K562 (cell line): ENCODE data around the gene MYLK4. TPM values are rescaled to one million over a fixed set of nuclear protein-coding genes. Genes with fewer than 3 reads are reported as not detected.

ENCODE experiments used
- CEBPZ ChIP-seq: fragments of 150-350 bp; IDR thresholded peaks from 2 replicates; pipeline ENCODE4 v1.6.1; 2014; ENCODE audit warnings: low read depth, mild to moderate bottlenecking, low read length, borderline replicate concordance
- CTCF ChIP-seq, 3 experiments: IDR thresholded peaks in 2 of 3; conservative IDR thresholded peaks in 1 of 3; 2 replicates each; pipeline ENCODE4 v1.5.1; 2011 to 2012; ENCODE audit warnings: low read length in 3 of 3, mild to moderate bottlenecking in 3 of 3, control low read depth in 2 of 3, improper control_type of control experiment in 1 of 3, inconsistent platforms in 1 of 3, low read depth in 1 of 3, mixed read lengths in 1 of 3, moderate library complexity in 1 of 3; ENCODE audit not compliant: insufficient read depth in 2 of 3
- GATA2 ChIP-seq: sonication (generic); formaldehyde crosslinking; IDR thresholded peaks from 2 replicates; pipeline ENCODE4 v1.4.0; 2020; ENCODE audit warnings: mild to moderate bottlenecking, missing genetic modification reagents
- GTF2F1 ChIP-seq: IDR thresholded peaks from 2 replicates; pipeline ENCODE4 v1.6.1; 2011; ENCODE audit warnings: low read depth, low read length, improper control_type of control experiment
- KAT7 ChIP-seq: sonication (generic); formaldehyde crosslinking; IDR thresholded peaks from 2 replicates; pipeline ENCODE4 v1.8.0; 2022; ENCODE audit warnings: missing genetic modification reagents, mild to moderate bottlenecking, borderline replicate concordance
- MAZ ChIP-seq, 2 experiments: fragments of 450-650 bp in 1 of 2; sonication (generic) in 1 of 2; formaldehyde crosslinking; IDR thresholded peaks in 1 of 2; conservative IDR thresholded peaks in 1 of 2; 2 replicates each; pipeline versions ENCODE4 v1.4.0 to v1.5.0; 2020; ENCODE audit warnings: mild to moderate bottlenecking in 1 of 2, missing genetic modification reagents in 1 of 2
- NONO ChIP-seq, 2 experiments: fragments of 200-400 bp in 1 of 2; fragments of 450-650 bp in 1 of 2; formaldehyde crosslinking in 1 of 2; IDR thresholded peaks; 2 replicates each; pipeline ENCODE4 v1.6.1; 2017; ENCODE audit warnings: low read depth in 2 of 2, mild to moderate bottlenecking in 2 of 2, moderate library complexity in 2 of 2, low read length in 1 of 2
- NR4A1 ChIP-seq, 2 experiments: fragments of 250-450 bp in 1 of 2; fragments of 450-650 bp in 1 of 2; sonication (Bioruptor Pico) in 1 of 2; IDR thresholded peaks; 2 replicates each; pipeline versions ENCODE4 v1.4.0 to v1.6.1; 2016 to 2020; ENCODE audit warnings: mild to moderate bottlenecking in 2 of 2, missing compliant biosample characterization in 1 of 2, missing genetic modification characterization in 1 of 2, moderate library complexity in 1 of 2
- RB1 ChIP-seq: fragments of 450-650 bp; IDR thresholded peaks from 2 replicates; pipeline ENCODE4 v1.6.1; 2017; ENCODE audit warnings: low read depth, mild to moderate bottlenecking
- TEAD2 ChIP-seq: fragments of 450-650 bp; IDR thresholded peaks from 2 replicates; pipeline ENCODE4 v1.6.1; 2016; ENCODE audit warnings: missing genetic modification characterization, control low read depth, missing compliant biosample characterization
- XRCC5 ChIP-seq: fragments of 200-400 bp; formaldehyde crosslinking; IDR thresholded peaks from 2 replicates; pipeline ENCODE4 v1.6.1; 2017; ENCODE audit warnings: low read depth, mild to moderate bottlenecking, low read length
- ZNF449 ChIP-seq: fragments of 250-450 bp; sonication (Bioruptor Pico); IDR thresholded peaks from 2 replicates; pipeline ENCODE4 v1.8.0; 2022; ENCODE audit warnings: moderate library complexity, mild to moderate bottlenecking, inconsistent platforms
- ZNF512 ChIP-seq: IDR thresholded peaks from 2 replicates; pipeline ENCODE4 v1.6.1; 2016; ENCODE audit warnings: missing genetic modification characterization, missing compliant biosample characterization
- ZNF584 ChIP-seq: fragments of 200-800 bp; sonication (Bioruptor generic); IDR thresholded peaks from 2 replicates; pipeline ENCODE4 v1.6.1; 2016; ENCODE audit warnings: low read depth, mild to moderate bottlenecking, missing genetic modification characterization, missing compliant biosample characterization
- ZNF644 ChIP-seq: fragments of 200-800 bp; sonication (Bioruptor generic); IDR thresholded peaks from 2 replicates; pipeline ENCODE4 v1.6.1; 2016; ENCODE audit warnings: low read depth, missing genetic modification characterization, missing compliant biosample characterization
- ZSCAN29 ChIP-seq: fragments of 450-650 bp; IDR thresholded peaks from 2 replicates; pipeline ENCODE4 v1.6.1; 2017
- ZSCAN32 ChIP-seq: fragments of 450-650 bp; formaldehyde crosslinking; IDR thresholded peaks from 2 replicates; pipeline ENCODE4 v1.4.0; 2020; ENCODE audit warnings: mild to moderate bottlenecking, moderate library complexity
- polyA plus RNA-seq, 8 experiments: library from polyadenylated mRNA; depleted of rRNA in 4 of 8; stranded (reverse) in 5 of 8; unstranded in 3 of 8; fragments of >200 nt; fragmentation: Nextera tagmentation in 2 of 8; fragmentation: Illumina TruSeq in 1 of 8; extraction: Ambion mirVana in 2 of 8; extraction: Trizol in 1 of 8; gene quantifications; 2 replicates each; pipeline versions ENCODE4 v1.2.1 to v1.2.3, GENCODE V29; 2011 to 2014; ENCODE audit warnings: inconsistent platforms in 1 of 8, missing spikeins in 1 of 8
- total RNA-seq, 7 experiments: library from RNA; depleted of rRNA in 6 of 7; stranded (reverse); fragments of >200 nt in 6 of 7; fragmentation: Illumina TruSeq in 2 of 7; extraction: Trizol in 2 of 7; gene quantifications; 2 replicates each; pipeline versions ENCODE4 v1.2.1 to v1.2.3, GENCODE V29; 2011 to 2021; ENCODE audit warnings: low replicate concordance in 1 of 7

The MYLK4 gene
- total and polyA plus RNA-seq, 9 of the 15 experiments (the other 6 are each of a cell fraction or from before 2014, with no cell fraction given), result 0.01 to 0.15 (median 0.06) TPM

GRCh38 chr6:2634139-2634964 is 116.4 kb downstream of the MYLK4 start (continued):
- TF ChIP-seq ZNF449, result no peak
- no peak for TF ChIP-seq KAT7
- TF ChIP-seq XRCC5, result peak; percentile 77; the same call in 1 of the 2 replicates
- TF ChIP-seq CEBPZ, result no peak
- TF ChIP-seq NR4A1 (CRISPR knock-in tag; IDR thresholded peaks at IDR 0.05), result no peak
- no peak for TF ChIP-seq NR4A1 (tag; IDR thresholded peaks at IDR 0.05)
- 0 out of 4 replicates have a peak, but pooled peaks of 1 of the 2 experiments have one; percentile 32 for TF ChIP-seq NONO (IDR thresholded peaks at IDR 0.05; ENCODE audit: low read depth in 2 of 2, low read length in 1 of 2)
- TF ChIP-seq MAZ (CRISPR knock-in tag; conservative IDR thresholded peaks at IDR 0.05 in 1 of 2, IDR thresholded peaks at IDR 0.05 in 1 of 2), result peak; percentile 51 to 88; a peak in 3 of 4 replicates
- TF ChIP-seq ZSCAN29, result peak; percentile 70; the same call in 1 of the 2 replicates
- no peak for TF ChIP-seq ZNF644 (tag)
- peak; percentile 96 to 97 (median 96) for TF ChIP-seq CTCF (IDR thresholded peaks at IDR 0.05 in 2 of 3, conservative IDR thresholded peaks at IDR 0.05 in 1 of 3; ENCODE audit: insufficient read depth in 2 of 3, low read depth in 1 of 3, low read length in 3 of 3)
- TF ChIP-seq GATA2 (CRISPR knock-in tag), result no peak
- TF ChIP-seq ZNF512 (tag), result no peak
- no peak for TF ChIP-seq TEAD2 (tag)
- no peak for TF ChIP-seq GTF2F1
- no peak for TF ChIP-seq ZSCAN32 (CRISPR knock-in tag)
- peak; percentile 77 for TF ChIP-seq RB1
- TF ChIP-seq ZNF584 (CRISPR knock-in tag), result no peak
